Aorta (tissue), 5 donors: Measurements from ENCODE around the gene HEPHL1. TPM values are rescaled to one million over a fixed set of nuclear protein-coding genes. Genes with fewer than 3 reads are reported as not detected.

ENCODE experiments used
- ATAC-seq: fragments of 200-7000 bp; cut with Tn5 transposase; one replicate; pipeline ENCODE4 v1.9.1; 2022; ENCODE audit warnings: moderate library complexity; ENCODE audit not compliant: low FRiP score
- DNase-seq, 2 donors: peaks; one replicate each; pipeline ENCODE4 v3.0.0-alpha.2; 2020
- H3K27ac ChIP-seq, 2 donors: one replicate each; pipeline ENCODE4 v1.5.1; 2013; ENCODE audit warnings: low read length in 2 of 2, mild to moderate bottlenecking in 2 of 2, moderate library complexity in 2 of 2, control low read depth in 1 of 2, inconsistent platforms in 1 of 2, low read depth in 1 of 2
- H3K27me3 ChIP-seq, 2 donors: one replicate each; pipeline ENCODE4 v1.6.1; 2013; ENCODE audit warnings: control low read depth in 1 of 2, low read length in 1 of 2, mild to moderate bottlenecking in 1 of 2, moderate library complexity in 1 of 2; ENCODE audit not compliant: insufficient read depth in 2 of 2, control insufficient read depth in 1 of 2
- H3K36me3 ChIP-seq, 2 donors: one replicate each; pipeline ENCODE4 v1.6.1; 2013; ENCODE audit warnings: control low read depth in 1 of 2, low read length in 1 of 2, mild to moderate bottlenecking in 1 of 2; ENCODE audit not compliant: insufficient read depth in 2 of 2, control insufficient read depth in 1 of 2
- H3K4me1 ChIP-seq, 2 donors: one replicate each; pipeline ENCODE4 v1.6.1; 2013; ENCODE audit warnings: low read length in 2 of 2, control low read depth in 1 of 2, mild to moderate bottlenecking in 1 of 2, moderate library complexity in 1 of 2; ENCODE audit not compliant: insufficient read depth in 2 of 2, control insufficient read depth in 1 of 2
- H3K4me3 ChIP-seq, 2 donors: one replicate each; pipeline ENCODE4 v1.5.1; 2013; ENCODE audit warnings: low read length in 2 of 2, control low read depth in 1 of 2, mild to moderate bottlenecking in 1 of 2
- H3K9me3 ChIP-seq: one replicate; pipeline ENCODE4 v1.6.1; 2013; ENCODE audit warnings: mild to moderate bottlenecking, low read length; ENCODE audit not compliant: control insufficient read depth
- WGBS, 2 donors: extraction: QIAGEN DNeasy Blood & Tissue Kit; methylation state at CpG; one replicate each; pipeline ENCODE4 v1.1.7; 2013; 5-methylcytosine and 5-hydroxymethylcytosine counted together
- intact Hi-C, 2 donors: fragments of 100-400 bp; cut with DNase I; formaldehyde crosslinking; loops; one replicate each; pipeline versions ENCODE4 v1.14.2 to v1.15.0; 2022
- polyA plus RNA-seq, 2 donors: library from polyadenylated mRNA; stranded (reverse); fragments of 200-250 nt; gene quantifications; one replicate each; pipeline ENCODE4 v1.2.3, GENCODE V29; 2013
- total RNA-seq, 2 donors: library from RNA; stranded (reverse); fragmentation: NEBNext Ultra II Directional; extraction: Animal tissue kit (Norgen Biotek cat#: 25700); gene quantifications; one replicate each; pipeline ENCODE4 v1.2.1, GENCODE V29; 2021
- donor health status: healthy with polysubstance abuse.
- donor health status: Bipolar disorder and iron deficiency.
- donor health status: DM: no; HTN: no; CAD: no.
- donor health status: DM: no; HTN: no; CAD: no.
- donor health status: DM: yes; HTN: yes; CAD: no.

Gene HEPHL1
- total and polyA plus RNA-seq, 4 donors, result 0.06 to 0.25 TPM; not detected in 2

DNA sequence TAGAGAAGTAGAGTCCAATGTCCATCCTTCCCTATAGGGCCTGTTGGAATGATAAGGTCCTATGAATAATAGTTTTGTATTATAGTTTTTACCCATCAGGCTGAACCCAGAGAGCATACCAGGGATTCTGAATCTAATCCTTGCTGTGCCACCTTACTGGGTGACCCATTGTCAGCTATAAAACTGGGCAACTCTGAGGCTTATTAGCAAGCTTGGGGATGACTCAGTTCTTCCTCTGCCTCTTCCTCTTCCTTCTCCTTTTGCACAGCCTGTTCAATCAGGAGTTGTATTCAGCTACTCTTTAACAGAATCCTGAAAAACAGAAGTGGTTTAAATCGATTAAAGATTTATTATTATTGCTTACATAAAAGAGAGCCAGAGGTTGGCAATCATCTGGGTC is 8.9 kb downstream of the HEPHL1 start:
- no peaks in the 10 kb centered on the region for H3K36me3 ChIP-seq
- ATAC-seq (no peak), DNase-seq (no peak)
- peaks cover 3% of the 10 kb centered on the region for H3K9me3 ChIP-seq
- no peaks in the 10 kb centered on the region for H3K27me3 ChIP-seq
- no peaks in the 10 kb centered on the region for H3K4me1 ChIP-seq
- 78 to 88% methylated on average over 1 of the region's 1 CpG for WGBS, 2 donors
- no peak overlapping the region for H3K4me3 ChIP-seq
- intact Hi-C loops, result no loop called here
- H3K27ac ChIP-seq, result no peak overlapping the region

DNA sequence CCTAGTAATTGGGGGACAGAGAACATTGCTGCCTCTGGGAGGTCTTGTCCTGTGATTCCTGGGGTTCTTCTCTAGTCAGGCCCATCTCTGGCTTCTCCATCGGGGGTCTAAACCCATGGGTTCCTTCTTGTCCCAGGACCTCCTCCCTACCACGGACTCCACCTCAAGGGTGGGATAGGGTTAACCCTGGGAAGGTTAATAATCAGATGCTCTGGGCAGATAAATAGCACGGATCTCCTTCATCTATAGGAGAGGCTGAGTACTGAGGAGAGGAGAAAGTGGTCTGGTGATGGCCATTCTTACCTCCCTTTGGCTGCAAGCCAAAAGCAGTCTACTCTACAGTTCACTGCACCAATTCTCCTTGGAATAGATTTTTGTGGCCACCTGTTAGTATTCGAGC is 10.5 kb downstream of the HEPHL1 start:
- DNase-seq (no peak), ATAC-seq (no peak)
- intact Hi-C loops, result no loop called here
- no peak overlapping the region for H3K4me3 ChIP-seq
- no peak overlapping the region for H3K27ac ChIP-seq
- WGBS, 2 donors, result 77 to 86% methylated on average over 4 of the region's 4 CpGs
- H3K27me3 ChIP-seq, result no peaks in the 10 kb centered on the region
- no peaks in the 10 kb centered on the region for H3K36me3 ChIP-seq
- H3K9me3 ChIP-seq, result peaks cover 3% of the 10 kb centered on the region
- H3K4me1 ChIP-seq, result no peaks in the 10 kb centered on the region

DNA sequence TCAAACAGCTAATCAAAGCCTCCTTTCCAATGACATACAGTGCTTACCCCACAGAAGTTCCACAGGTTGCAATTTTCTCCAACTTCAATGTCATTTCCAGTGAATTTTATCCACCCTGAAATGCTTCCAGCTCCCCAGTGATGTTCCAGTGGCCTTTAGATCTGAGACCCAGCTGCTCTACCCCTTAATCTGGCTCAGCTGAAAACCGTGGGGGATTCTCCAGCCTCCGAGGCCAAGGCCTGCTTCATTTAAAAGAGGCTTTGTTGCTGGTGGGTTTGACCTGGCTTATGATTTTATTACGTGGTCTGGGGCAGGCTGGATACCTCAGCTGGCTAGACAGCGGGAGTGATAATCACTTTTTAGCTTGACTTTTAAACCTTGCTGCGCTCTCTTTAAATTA is 10.9 kb downstream of the HEPHL1 start:
- Histone ChIP-seq H3K4me3 (no peak overlapping the region), H3K27me3 (no peaks in the 10 kb centered on the region), H3K36me3 (no peaks in the 10 kb centered on the region), H3K4me1 (no peaks in the 10 kb centered on the region), H3K27ac (no peak overlapping the region), H3K9me3 (peaks cover 1% of the 10 kb centered on the region)
- no peak for DNase-seq
- intact Hi-C loops, result no loop called here
- ATAC-seq, result no peak
- 48 to 74% methylated on average over 5 of the region's 5 CpGs for WGBS, 2 donors

DNA sequence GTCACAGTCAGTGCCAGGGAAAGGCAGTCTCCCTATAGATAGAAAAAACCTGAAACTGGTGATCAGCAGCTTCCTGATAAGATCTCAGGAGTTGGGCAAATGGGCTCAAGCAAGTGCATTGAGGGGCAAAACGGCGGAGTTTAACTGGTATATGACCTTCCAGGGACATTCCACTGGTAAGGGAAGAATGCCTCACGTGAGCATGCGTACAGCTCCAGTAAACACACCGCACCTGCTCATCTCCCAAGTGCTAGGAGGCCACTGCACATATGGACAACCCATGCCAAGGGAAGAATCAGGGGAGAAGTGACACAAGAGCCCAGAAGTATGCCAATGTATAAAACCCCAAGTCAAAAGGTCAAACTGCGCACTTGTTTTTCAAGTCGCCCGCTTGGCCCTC is 11.6 kb downstream of the HEPHL1 start:
- intact Hi-C loops, result no loop called here
- H3K27ac ChIP-seq, result no peak overlapping the region
- H3K9me3 ChIP-seq, result no peaks in the 10 kb centered on the region
- DNase-seq (no peak), ATAC-seq (no peak)
- H3K4me3 ChIP-seq, result no peak overlapping the region
- WGBS, 2 donors, result 86 to 91% methylated on average over 8 of the region's 8 CpGs
- no peaks in the 10 kb centered on the region for H3K27me3 ChIP-seq
- H3K4me1 ChIP-seq, result no peaks in the 10 kb centered on the region
- no peaks in the 10 kb centered on the region for H3K36me3 ChIP-seq

DNA sequence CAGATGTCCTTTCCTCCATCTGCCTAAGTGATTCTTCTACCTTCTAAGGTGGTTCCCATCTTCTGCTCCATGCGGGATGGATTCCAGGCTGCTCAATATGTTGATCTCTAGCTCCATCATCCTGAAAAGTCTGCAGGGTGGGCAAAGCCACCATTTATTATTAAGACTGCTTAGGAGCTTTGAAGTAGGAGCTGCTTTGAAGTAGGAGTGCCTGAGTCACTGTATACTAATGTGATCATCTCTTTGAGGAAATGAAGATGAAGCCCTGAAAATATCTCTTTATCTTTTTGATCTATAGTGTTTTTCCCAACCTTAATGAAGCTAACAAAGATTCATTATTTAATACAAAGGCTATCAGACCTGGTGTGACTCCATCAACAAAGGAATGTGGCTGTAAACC is 13.1 kb downstream of the HEPHL1 start:
- DNase-seq, result no peak
- no peak for ATAC-seq
- Histone ChIP-seq H3K27me3 (no peaks in the 10 kb centered on the region), H3K9me3 (no peaks in the 10 kb centered on the region), H3K4me1 (no peaks in the 10 kb centered on the region), H3K36me3 (no peaks in the 10 kb centered on the region), H3K4me3 (no peak overlapping the region), H3K27ac (no peak overlapping the region)
- intact Hi-C loops, result no loop called here
- WGBS, 2 donors, result 0 to 48% methylated on average over 1 of the region's 1 CpG

DNA sequence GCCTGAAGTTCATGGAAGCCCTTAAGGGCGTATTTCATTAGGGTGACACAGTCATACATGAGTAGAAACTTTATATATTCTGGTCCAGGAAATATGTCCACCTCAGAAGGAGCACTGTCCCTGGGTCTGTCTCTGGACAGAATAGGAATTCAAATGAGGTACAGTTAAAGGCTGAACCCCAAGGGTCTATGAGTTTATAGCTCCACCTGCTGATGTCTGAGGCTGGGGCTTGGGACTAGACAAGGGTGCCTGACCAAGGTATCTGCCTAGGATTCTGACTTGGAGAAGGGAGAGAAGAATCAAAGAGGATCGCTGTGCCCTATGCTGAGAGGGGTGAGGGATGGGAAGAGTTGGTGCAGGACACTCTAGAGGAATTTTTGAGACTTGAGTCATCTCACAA is 14.9 kb downstream of the HEPHL1 start:
- no peaks in the 10 kb centered on the region for H3K4me1 ChIP-seq
- no peak for DNase-seq
- H3K27ac ChIP-seq, result no peak overlapping the region
- no peaks in the 10 kb centered on the region for H3K36me3 ChIP-seq
- no peak for ATAC-seq
- H3K27me3 ChIP-seq, result no peaks in the 10 kb centered on the region
- intact Hi-C loops, result no loop called here
- H3K4me3 ChIP-seq, result no peak overlapping the region
- 84 to 92% methylated on average over 2 of the region's 2 CpGs for WGBS, 2 donors
- no peaks in the 10 kb centered on the region for H3K9me3 ChIP-seq

DNA sequence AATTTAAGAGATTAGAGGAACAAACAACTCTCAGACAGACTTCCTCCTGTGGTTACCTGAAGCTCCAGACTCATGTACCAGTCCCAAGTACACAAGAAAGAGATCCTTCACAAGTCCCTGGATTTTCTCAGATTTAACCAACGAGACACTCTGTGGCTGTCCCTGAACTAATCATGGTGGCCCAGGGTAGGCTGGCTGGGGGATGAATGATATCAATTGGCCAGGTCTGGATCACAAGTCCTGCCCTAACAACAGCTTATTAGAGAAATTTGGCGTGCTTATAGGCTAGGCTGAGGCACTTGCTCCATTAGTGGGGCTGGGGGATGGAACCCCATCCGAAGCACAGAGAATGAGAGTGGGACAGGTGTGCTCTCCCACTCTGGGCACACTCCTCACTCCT is 22.1 kb downstream of the HEPHL1 start:
- no peaks in the 10 kb centered on the region for H3K4me1 ChIP-seq
- H3K9me3 ChIP-seq, result no peaks in the 10 kb centered on the region
- H3K36me3 ChIP-seq, result no peaks in the 10 kb centered on the region
- ATAC-seq, result no peak
- no peaks in the 10 kb centered on the region for H3K27me3 ChIP-seq
- intact Hi-C loops, result no loop called here
- no peak overlapping the region for H3K27ac ChIP-seq
- 75 to 84% methylated on average over 3 of the region's 3 CpGs for WGBS, 2 donors
- H3K4me3 ChIP-seq, result no peak overlapping the region
- no peak for DNase-seq

DNA sequence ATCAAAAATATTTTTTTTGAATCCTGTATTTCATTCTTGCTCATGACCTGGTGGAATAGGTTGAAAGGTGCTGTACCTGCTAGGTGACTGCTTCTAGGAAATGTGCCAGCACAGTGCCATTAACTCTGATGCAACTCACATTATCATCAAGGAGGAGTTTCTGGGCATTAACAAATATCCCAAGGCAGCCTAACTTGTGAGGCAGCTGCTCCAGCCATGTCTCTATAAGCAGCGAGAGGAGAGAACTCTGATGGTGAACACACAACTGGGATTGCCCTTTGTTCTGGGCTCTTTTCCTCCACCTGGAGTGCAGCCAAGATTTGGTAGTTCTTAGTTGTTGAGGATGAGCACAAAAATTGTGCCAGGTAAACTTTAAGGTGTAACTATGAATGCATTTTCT is 25.6 kb downstream of the HEPHL1 start:
- Histone ChIP-seq H3K27ac (no peak overlapping the region), H3K4me1 (no peaks in the 10 kb centered on the region), H3K36me3 (no peaks in the 10 kb centered on the region), H3K9me3 (no peaks in the 10 kb centered on the region), H3K27me3 (no peaks in the 10 kb centered on the region), H3K4me3 (no peak overlapping the region)
- intact Hi-C loops, result no loop called here
- WGBS, 2 donors, result 85 to 91% methylated on average over 1 of the region's 1 CpG
- DNase-seq, result no peak
- no peak for ATAC-seq

DNA sequence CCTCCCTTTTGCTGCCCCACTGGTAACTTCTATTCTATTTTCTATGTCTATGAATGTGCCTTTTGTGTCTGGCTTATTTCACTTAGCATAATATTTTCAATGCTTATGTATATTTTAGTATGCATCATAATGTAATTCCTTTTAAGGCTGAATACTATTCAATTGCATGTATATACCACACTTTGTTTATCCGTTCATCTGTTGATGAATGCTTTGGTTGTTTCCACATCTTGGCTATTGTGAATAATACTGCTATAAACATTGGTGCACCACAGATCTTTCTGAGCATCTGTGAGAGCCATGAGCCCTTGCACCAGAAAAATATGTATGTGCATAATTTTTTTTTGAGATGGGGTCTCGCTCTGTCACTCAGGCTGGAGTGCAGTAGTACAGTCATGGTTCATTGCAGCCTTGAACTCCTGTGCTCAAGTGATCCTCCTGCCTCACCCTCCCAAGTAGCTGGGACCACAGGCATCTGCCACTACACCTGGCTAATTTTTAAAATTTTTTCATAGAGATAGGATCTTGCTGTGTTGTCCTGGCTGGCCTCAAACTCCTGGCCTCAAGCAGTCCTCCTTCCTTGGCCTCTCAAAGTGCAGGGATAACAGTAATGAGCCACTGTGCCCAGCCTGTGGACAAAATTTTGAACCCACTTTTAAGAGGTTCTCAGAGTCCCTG is 27.0 kb downstream of the HEPHL1 start:
- Histone ChIP-seq H3K27me3 (no peaks in the 10 kb centered on the region), H3K27ac (no peak overlapping the region), H3K9me3 (no peaks in the 10 kb centered on the region), H3K4me1 (no peaks in the 10 kb centered on the region), H3K36me3 (no peaks in the 10 kb centered on the region), H3K4me3 (no peak overlapping the region)
- no peak for DNase-seq
- ATAC-seq, result no peak
- WGBS, 2 donors, result 79 to 89% methylated on average over 2 of the region's 2 CpGs
- intact Hi-C loops, result no loop called here
